Peyer's patch (tissue), 4 donors: ENCODE measurements around the gene SOX13. TPM values are rescaled to one million over a fixed set of nuclear protein-coding genes. Genes with fewer than 3 reads are reported as not detected.
A peak's percentile ranks its signal among the peaks of the same experiment; 100 is the strongest.
"Not testable (repeated sequence)": the region's sequence is repeated elsewhere in the genome, so short reads cannot be mapped to it uniquely, and the experiment has no call there.

ENCODE experiments used
- DNase-seq, 3 donors: peaks; one replicate each; pipeline ENCODE4 v3.0.0-alpha.2; 2017 to 2019
- H3K27ac ChIP-seq, 4 donors: fragments of 200-600 bp; sonication (generic); one replicate each; pipeline ENCODE4 v1.5.1; 2016 to 2019
- H3K27me3 ChIP-seq, 2 donors: fragments of 200-600 bp; sonication (generic); one replicate each; pipeline ENCODE4 v1.5.1; 2019
- H3K36me3 ChIP-seq, 3 donors: fragments of 200-600 bp; sonication (generic); one replicate each; pipeline ENCODE4 v1.5.1; 2016 to 2019
- H3K4me1 ChIP-seq, 4 donors: fragments of 200-600 bp; sonication (generic); one replicate each; pipeline ENCODE4 v1.5.1; 2016 to 2019
- H3K4me3 ChIP-seq, 4 donors: fragments of 200-600 bp; sonication (generic); 1 replicate in 3 of 4; 2 replicates in 1 of 4; pipeline ENCODE4 v1.5.1; 2016 to 2019; ENCODE audit warnings: mild to moderate bottlenecking in 1 of 4
- H3K9me3 ChIP-seq, 4 donors: fragments of 200-600 bp; sonication (generic); one replicate each; pipeline ENCODE4 v1.5.1; 2016 to 2019; ENCODE audit warnings: mild to moderate bottlenecking in 1 of 4
- POLR2A ChIP-seq, 2 donors: fragments of 450-650 bp; IDR thresholded peaks; one replicate each; pipeline ENCODE4 v1.5.1; 2017; ENCODE audit warnings: antibody characterized with exemption in 2 of 2, mild to moderate bottlenecking in 2 of 2, moderate library complexity in 2 of 2
- total RNA-seq, 4 donors: library from RNA; depleted of rRNA; stranded (reverse); fragments of >200 nt; gene quantifications; one replicate each; pipeline ENCODE4 v1.1.0, GENCODE V29; 2016
- TF ChIP-seq, protein P1 (sequence below), 6 experiments: fragments of 450-650 bp in 4 of 6; fragments of 200-600 bp in 2 of 6; sonication (generic) in 1 of 6; IDR thresholded peaks; one replicate each; pipeline ENCODE4 v1.5.1; 2017 to 2019; ENCODE audit warnings: antibody characterized with exemption in 6 of 6, mild to moderate bottlenecking in 3 of 6, moderate library complexity in 1 of 6

Gene SOX13
- total RNA-seq, 4 donors from 2014 or later = 42.1 to 80.3 (median 59.0) TPM

DNA sequence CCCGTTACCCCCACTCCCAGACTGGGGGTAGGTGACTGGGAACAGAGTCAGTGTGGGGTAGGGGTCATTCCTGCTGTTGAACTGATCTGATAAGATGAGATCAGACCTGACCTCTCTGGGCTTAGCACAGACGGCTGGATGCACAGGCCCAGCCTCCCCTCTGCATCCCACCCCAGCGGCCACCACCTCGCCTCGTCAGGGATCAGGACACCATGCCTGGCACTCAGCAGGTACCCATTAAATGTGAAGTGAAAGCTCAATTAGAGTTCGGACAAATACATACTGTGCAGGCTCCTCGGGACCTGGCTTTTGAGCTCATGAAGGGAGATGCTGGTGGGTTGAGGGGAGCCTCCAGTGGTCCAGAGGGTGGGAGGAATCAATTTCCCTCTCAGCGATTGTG lies 15.7 kb downstream of the SOX13 start:
- Histone ChIP-seq H3K27ac (peak overlapping the region; percentile 53 to 85 (median 70)), H3K36me3 (no peaks in the 10 kb centered on the region), H3K4me3 (peak overlapping the region in 2 of 4 donors; percentile 6 to 21), H3K27me3 (no peaks in the 10 kb centered on the region), H3K4me1 (peaks cover 0 to 93% (median 2%) of the 10 kb centered on the region in 4 donors), H3K9me3 (no peaks in the 10 kb centered on the region)
- DNase-seq = no peak
- TF ChIP-seq POLR2A (IDR thresholded peaks at IDR 0.05) = no peak
- TF ChIP-seq, protein P1, sequence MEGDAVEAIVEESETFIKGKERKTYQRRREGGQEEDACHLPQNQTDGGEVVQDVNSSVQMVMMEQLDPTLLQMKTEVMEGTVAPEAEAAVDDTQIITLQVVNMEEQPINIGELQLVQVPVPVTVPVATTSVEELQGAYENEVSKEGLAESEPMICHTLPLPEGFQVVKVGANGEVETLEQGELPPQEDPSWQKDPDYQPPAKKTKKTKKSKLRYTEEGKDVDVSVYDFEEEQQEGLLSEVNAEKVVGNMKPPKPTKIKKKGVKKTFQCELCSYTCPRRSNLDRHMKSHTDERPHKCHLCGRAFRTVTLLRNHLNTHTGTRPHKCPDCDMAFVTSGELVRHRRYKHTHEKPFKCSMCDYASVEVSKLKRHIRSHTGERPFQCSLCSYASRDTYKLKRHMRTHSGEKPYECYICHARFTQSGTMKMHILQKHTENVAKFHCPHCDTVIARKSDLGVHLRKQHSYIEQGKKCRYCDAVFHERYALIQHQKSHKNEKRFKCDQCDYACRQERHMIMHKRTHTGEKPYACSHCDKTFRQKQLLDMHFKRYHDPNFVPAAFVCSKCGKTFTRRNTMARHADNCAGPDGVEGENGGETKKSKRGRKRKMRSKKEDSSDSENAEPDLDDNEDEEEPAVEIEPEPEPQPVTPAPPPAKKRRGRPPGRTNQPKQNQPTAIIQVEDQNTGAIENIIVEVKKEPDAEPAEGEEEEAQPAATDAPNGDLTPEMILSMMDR (IDR thresholded peaks at IDR 0.05) = no peak

GRCh38 chr1:204089044-204089751 lies 16.3 kb downstream of the SOX13 start:
- Histone ChIP-seq H3K27ac (peak overlapping the region; percentile 53 to 85 (median 70)), H3K27me3 (no peaks in the 10 kb centered on the region), H3K4me1 (peaks cover 0 to 93% (median under 1%) of the 10 kb centered on the region in 4 donors), H3K9me3 (no peaks in the 10 kb centered on the region), H3K4me3 (no peak overlapping the region), H3K36me3 (no peaks in the 10 kb centered on the region)
- TF ChIP-seq, protein P1 (IDR thresholded peaks at IDR 0.05) = no peak
- TF ChIP-seq POLR2A (IDR thresholded peaks at IDR 0.05) = no peak
- DNase-seq = peak in 1 of 3 donors; percentile 71

DNA sequence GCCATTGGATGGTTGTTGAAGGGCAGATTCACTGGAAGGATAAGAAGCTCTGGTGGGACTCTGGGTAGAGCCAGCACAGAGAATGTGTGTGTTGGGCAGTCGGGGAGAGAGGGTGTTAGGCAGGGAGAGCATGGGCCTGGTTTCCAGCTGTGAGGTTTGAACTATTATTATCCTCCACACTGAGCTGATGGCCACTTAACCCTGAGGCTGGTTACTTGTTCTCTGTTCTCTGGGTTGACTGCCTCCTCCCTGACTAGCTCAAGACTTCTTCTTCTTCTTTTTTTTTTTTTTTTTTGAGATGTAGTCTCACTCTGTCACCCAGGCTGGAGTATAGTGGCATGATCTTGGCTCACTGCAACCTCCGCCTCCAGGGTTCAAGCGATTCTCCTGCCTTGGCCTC lies 17.2 kb downstream of the SOX13 start:
- peaks cover 0 to 94% (median 0%) of the 10 kb centered on the region in 4 donors for H3K4me1 ChIP-seq
- not testable (repeated sequence) for DNase-seq, H3K27me3 ChIP-seq, H3K9me3 ChIP-seq, H3K4me3 ChIP-seq, H3K36me3 ChIP-seq
- H3K27ac ChIP-seq = peak overlapping the region in 3 of 4 donors; percentile 58 to 85 (median 83)

DNA sequence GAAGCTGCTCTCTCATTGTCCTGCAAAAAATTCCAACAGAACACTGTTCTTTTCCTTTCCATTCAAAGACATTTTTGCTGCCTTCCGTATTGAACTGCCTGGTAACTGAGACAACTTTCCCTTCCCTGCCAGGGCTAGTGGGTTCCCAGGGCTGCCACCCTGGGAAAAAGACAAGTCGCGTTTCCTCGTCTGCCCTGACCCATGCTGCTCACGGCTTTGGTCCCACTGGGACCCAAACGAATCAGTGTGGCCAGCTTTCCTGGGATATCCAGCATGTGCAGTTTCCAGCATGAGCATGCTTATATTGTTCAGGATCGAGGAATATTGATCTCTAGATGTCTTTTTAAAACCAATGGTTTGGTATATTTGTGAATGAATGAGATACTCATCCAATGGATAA lies 18.2 kb downstream of the SOX13 start:
- H3K36me3 ChIP-seq = no peaks in the 10 kb centered on the region
- peak overlapping the region in 2 of 4 donors; percentile 35 to 83 for H3K27ac ChIP-seq
- H3K9me3 ChIP-seq = no peaks in the 10 kb centered on the region
- TF ChIP-seq, protein P1 (IDR thresholded peaks at IDR 0.05) = no peak
- no peak for TF ChIP-seq POLR2A (IDR thresholded peaks at IDR 0.05)
- no peak for DNase-seq
- no peak overlapping the region for H3K4me3 ChIP-seq
- peaks cover 0 to 90% (median 0%) of the 10 kb centered on the region in 4 donors for H3K4me1 ChIP-seq
- no peaks in the 10 kb centered on the region for H3K27me3 ChIP-seq

DNA sequence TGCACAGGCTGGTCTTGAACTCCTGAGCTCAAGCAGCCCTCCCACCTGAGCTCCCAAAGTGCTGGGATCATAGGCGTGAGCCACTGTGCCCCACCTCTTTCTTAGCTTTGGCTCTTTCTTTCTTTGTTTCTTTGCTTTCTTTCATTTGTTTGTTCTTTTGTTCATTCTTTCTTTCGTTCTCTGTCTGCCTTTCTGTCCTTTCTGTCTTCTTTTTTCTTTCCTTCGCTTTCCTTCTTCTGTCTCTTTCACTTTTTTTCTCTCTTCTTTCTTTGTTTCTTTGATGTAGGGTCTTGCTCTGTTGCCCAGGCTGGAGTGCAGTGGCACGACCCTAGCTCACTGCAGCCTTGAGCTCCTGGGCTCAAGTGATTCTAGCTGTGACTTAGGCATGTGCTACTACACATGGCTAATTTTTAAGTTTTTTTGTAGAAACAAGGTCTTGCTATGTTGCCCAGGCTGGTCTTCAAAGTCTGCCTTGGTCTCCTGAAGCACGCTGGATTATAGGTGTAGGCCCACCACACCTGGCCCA lies 18.9 kb downstream of the SOX13 start:
- Histone ChIP-seq H3K9me3 (no peaks in the 10 kb centered on the region), H3K4me3 (no peak overlapping the region), H3K27ac (peak overlapping the region in 1 of 4 donors; percentile 83), H3K27me3 (no peaks in the 10 kb centered on the region), H3K36me3 (no peaks in the 10 kb centered on the region), H3K4me1 (peaks cover 0 to 83% (median 0%) of the 10 kb centered on the region in 4 donors)
- DNase-seq = no peak
- TF ChIP-seq POLR2A (IDR thresholded peaks at IDR 0.05) = no peak
- TF ChIP-seq, protein P1 (IDR thresholded peaks at IDR 0.05) = no peak
